ENCODE measurements around the gene SEC31B.

The SEC31B gene

GRCh38 chr10:100501423-100501822, 18.2 kb downstream of the SEC31B start:
- no peak for DNase-seq (ENCODE audit: low read depth, low spot score)

DNA sequence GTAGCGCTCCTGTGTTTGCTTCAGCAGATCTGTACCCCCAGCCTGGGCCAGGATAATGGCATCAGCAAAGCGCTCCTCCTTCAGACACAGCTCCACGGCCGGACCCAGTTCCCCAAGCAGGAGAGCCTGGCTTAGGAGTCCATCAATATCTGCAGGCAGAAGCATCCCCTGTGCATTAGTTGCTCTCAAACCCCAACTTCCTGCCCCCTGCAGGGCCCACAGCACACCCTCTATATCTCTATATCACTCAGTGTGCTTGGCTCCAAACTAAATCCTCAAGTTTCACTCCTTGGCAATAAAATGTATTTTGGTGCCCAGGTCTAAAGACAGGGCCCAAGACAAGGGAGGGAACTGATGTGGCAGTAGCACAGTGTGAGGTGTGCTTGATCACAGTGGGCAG, 21.6 kb downstream of the SEC31B start:
- no peak for DNase-seq (ENCODE audit: low read depth, low spot score)

- no peak for DNase-seq (ENCODE audit: low read depth, low spot score)
Observed at GRCh38 chr10:100496567-100496966, 23.1 kb downstream of the SEC31B start.

DNA sequence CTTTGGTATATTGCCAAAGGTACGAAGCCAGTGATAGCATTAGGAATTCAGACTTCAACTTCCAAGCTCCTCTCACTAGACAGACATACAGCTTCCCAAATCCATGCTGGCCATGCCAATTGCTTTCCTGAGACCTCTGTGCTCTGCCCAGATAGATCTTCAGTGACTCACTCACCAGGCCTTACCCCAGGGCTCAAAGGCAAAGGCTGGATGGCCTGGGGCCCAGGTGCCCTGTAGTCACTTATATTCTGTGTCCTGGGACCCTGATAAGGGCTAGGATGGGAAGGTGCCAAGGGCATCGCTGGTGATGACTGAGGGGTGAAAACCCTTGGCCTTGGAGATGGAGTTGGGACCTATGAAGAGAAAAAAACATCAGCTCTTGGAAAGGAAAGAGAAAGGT, 29.1 kb downstream of the SEC31B start:
- DNase-seq (ENCODE audit: low read depth, low spot score) = no peak

DNA sequence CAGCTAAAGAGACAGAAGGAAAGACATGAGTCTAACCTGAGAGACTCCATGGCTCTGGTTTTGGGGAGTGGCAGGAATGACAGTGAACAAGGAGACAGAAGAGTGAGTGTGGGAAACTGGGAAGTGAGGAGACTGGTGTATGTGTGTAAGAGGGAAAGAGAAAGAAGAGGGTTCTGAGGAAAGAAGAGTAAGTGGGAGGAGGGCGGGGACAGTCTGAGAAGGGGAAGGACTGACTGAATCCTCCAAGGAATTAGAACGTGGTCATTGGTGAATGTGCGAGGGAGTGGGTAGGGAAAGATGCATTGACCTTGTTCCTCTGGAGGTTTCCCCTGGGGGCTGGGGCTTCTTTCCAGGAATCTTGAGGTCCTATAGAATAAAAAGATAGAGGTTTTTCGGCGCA, 30.3 kb downstream of the SEC31B start:
- DNase-seq (ENCODE audit: low read depth, low spot score) = no peak

GRCh38 chr10:100487529-100487928, 32.1 kb downstream of the SEC31B start:
- DNase-seq (ENCODE audit: low read depth, low spot score) = no peak

DNA sequence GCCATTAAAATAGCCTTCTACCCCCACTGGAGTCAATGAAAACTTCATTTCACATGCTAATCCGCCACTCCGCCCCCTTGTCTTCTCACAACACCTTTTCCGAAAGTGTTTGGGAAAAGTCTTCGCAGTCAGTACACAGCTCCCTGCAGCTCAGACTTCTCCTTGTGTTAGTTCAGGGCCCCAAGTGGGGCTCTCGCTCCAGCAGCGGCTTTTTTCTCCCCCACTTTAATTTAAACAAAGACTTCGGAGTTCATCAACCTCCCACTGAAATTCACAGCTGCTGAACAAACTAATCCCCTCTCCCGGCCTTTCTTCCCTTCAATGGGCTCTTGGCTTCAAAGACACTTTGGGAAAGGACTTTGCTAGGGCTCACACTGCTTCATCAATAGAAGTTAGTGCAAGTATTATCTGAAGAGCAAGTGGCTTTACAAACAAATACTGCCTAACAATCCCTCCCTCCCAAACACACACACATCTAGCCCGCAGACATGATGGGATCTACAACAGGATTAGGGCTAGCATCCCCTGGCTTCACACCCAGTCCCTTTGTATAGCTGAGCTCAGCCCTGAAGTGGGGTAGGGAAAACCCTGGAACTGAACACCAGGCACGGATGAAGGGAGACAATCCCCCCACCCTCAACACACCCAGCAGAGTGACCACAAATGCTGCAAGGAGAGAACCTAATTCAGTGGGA, 33.7 kb downstream of the SEC31B start:
- no peak for DNase-seq (ENCODE audit: low read depth, low spot score)

DNA sequence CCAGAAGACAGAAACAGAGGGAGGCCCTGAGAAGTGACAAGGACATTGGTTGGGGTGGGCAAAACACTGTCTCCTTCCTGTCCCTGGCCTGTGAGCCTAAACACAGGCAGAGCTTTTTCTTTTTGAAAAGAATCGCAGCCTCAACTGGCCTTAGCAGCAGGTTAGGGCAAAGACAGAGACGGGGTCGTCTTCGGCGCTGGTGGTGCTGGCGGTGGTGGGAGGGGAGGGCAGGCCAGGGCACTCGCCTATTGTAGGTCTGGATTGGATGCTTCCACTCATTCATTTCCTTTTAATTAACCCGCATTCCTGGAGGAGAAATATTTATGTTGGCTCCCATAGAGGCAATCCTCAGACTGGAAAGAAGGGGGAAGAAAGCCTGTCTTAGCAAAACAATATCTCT, 34.3 kb downstream of the SEC31B start:
- DNase-seq (ENCODE audit: low read depth, low spot score) = no peak

- no peak for DNase-seq (ENCODE audit: low read depth, low spot score)
Observed at GRCh38 chr10:100483876-100484666, 35.6 kb downstream of the SEC31B start.

GRCh38 chr10:100482834-100483185, 36.9 kb downstream of the SEC31B start:
- DNase-seq (ENCODE audit: low read depth, low spot score) = no peak

DNA sequence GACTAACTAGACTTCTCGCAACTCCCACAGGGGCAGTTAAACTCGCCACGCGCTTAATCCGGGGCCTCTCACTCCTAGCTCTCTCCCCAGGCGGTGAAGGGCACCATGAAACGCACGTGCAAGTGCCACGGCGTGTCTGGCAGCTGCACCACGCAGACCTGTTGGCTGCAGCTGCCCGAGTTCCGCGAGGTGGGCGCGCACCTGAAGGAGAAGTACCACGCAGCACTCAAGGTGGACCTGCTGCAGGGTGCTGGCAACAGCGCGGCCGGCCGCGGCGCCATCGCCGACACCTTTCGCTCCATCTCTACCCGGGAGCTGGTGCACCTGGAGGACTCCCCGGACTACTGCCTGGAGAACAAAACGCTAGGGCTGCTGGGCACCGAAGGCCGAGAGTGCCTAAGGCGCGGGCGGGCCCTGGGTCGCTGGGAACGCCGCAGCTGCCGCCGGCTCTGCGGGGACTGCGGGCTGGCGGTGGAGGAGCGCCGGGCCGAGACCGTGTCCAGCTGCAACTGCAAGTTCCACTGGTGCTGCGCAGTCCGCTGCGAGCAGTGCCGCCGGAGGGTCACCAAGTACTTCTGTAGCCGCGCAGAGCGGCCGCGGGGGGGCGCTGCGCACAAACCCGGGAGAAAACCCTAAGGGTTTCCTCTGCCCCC, 37.4 kb downstream of the SEC31B start:
- peak; percentile 33 for DNase-seq (ENCODE audit: low read depth, low spot score)

DNA sequence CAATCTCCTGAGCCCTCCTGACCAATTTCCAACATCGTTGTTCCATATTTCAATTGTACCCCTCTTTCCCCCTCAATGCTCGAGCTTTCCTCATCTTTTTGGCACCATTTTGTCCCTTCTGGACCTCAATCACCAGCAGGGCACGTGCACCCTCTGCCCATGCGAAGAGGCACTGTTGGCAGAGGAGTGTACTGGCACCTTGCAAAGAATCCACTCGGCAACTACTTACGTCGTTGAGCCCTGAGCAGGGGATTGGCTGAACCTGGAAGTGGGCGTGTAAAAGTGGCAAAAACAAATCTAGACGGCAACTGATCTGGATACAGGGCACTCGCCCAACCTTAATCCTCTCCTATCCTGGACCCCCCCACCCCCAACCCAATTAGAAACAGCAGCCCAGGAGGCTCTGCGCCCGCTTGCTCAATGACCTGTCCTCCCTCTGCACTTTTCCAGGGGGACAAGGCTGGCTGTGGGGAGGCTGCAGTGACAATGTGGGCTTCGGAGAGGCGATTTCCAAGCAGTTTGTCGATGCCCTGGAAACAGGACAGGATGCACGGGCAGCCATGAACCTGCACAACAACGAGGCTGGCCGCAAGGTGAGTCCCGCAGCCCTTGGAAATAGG, 38.1 kb downstream of the SEC31B start:
- DNase-seq (ENCODE audit: low read depth, low spot score) = peak; percentile 72

GRCh38 chr10:100480002-100480401, 39.7 kb downstream of the SEC31B start:
- no peak for DNase-seq (ENCODE audit: low read depth, low spot score)

GRCh38 chr10:100479037-100479436, 40.6 kb downstream of the SEC31B start:
- no peak for DNase-seq (ENCODE audit: low read depth, low spot score)

DNA sequence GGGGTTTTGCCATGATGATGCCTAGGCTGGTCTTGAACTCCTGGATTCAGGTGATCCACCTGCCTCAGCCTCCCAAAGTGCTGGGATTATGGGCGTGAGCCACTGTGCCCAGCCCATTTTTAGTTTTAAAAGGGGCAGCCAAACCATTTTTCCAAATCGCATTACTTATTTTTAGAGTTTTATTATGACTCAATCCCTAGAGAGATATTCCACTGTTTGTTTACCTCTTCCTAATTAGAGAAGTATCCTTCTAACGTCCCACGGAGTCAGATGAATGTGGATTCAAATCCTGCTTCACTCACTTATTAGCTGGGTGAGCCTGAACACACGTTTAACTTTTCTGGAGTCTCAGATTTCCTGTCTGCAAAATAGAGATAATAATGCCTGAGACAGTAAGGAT, 41.7 kb downstream of the SEC31B start:
- DNase-seq (ENCODE audit: low read depth, low spot score) = no peak

DNA sequence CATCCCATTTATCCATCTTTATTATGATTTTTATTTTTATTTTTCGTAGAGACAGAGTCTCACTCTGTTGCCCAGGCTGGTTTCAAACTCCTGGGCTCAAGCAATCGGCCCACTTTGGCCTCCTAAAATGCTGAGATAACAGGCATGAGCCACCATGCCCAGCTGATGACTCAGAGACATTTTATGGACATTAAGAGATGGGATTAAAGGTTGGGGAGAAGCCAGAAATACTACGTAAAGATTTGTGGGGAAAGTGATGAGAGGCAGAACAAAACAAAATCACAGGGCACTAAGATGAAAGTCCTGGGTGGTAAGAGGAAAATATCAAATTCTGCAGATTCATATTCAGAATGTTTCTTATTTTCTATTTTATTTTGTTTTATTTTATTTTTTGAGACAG, 49.3 kb downstream of the SEC31B start:
- DNase-seq (ENCODE audit: low read depth, low spot score) = no peak

DNA sequence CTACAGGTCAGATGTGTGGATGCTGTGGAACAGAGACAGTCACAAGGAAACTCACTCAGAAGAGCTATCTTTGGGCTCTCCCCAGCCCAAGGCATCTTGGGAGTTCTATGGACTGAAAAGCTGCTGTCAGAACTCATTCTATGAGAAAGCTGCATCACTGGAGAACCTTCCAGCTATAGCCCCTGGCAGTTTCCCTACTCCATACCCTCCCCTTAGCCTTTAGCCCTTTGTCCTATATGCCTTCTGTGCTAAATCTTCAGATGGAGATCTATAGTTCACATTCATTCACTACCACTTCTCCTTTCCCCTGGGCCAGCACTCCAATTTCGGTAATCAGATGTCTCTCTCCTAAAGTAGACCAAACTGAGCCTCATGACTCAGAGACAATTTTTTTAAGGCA, 49.9 kb downstream of the SEC31B start:
- DNase-seq (ENCODE audit: low read depth, low spot score) = no peak

DNA sequence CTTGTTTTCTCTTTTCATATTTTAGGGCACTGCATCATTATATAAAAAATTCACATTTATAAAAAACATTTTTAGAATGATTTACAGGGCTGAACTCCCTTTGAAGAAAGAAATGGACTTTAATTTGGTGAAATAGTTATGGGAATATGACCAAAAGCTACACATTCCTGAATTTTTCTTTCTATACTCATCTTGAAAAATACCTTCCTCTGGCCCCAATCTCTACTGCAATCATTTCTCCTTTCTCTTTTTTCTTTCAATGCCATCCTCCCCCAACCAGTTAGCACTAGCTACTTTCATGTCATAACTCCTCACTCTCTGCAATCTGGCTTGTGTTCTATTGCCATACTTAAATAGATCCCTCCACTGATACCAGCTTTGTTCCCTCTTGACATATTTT, 50.7 kb downstream of the SEC31B start:
- no peak for DNase-seq (ENCODE audit: low read depth, low spot score)

DNA sequence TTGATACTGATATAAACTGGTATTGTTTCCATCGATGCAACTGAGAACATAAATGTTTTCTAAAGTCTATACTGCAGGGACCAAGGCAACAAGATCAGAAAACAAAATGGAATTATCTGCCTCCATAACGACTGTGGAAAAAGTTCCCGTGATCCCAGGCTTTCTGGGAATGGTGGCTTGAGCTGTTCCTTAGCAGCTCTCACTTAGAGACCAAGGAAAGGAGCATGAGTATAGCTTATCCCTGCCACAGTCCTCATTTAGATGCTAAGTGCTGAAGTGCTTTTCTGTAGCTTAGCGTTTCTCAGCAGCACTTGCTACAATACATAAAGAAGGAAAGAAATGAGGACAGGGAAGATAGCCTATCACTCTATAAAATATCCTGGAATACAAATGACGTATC, 51.3 kb downstream of the SEC31B start:
- DNase-seq (ENCODE audit: low read depth, low spot score) = no peak

- DNase-seq (ENCODE audit: low read depth, low spot score) = no peak
Observed at GRCh38 chr10:100462709-100463108, 57.0 kb downstream of the SEC31B start, which contains the start of gene WNT8B. Gene WNT8B (plus strand): TSS chr10:100463009. CDS start chr10:100463169, 160 bp downstream.

GRCh38 chr10:100448951-100449350, 70.7 kb downstream of the SEC31B start:
- no peak for DNase-seq (ENCODE audit: low read depth, low spot score)

DNA sequence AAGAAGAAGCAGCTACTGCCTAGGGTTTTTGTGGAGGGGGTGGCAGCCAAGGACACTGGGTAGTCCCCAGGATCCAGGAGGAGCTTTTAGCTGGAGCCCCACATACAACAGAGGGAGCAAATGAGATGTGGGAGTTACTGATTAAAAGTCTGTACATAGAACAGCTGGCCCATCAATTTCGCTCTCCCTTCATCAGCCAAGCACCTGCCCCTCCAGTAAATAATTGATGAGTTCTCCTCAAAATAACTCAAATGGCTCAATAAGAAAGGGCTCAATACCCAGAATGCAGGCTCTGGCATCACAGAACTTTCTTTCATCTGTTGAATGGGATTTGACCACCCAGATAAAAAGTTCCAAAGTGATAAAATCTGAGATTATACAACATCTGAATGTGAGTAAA, 72.0 kb downstream of the SEC31B start:
- DNase-seq (ENCODE audit: low read depth, low spot score) = no peak

Data from smooth muscle cell of the brain vasculature (primary cell).